Smooth muscle cell (in vitro differentiated cells): ENCODE results near the gene NEK11. TPM values are rescaled to one million over a fixed set of nuclear protein-coding genes. Genes with fewer than 3 reads are reported as not detected.

Experiments
- DNase-seq: peaks from one replicate; lab custom pipeline; 2025; ENCODE audit not compliant: unreplicated experiment; lab: John Stamatoyannopoulos, UW
- H2AFZ ChIP-seq: fragments of 200-600 bp; sonication (generic); 2 replicates; pipeline ENCODE4 v1.6.0; 2016; ENCODE audit warnings: antibody characterized with exemption, low read depth, mild to moderate bottlenecking
- H3F3A ChIP-seq: fragments of 200-600 bp; sonication (generic); 2 replicates; pipeline ENCODE4 v1.6.0; 2017; ENCODE audit warnings: antibody characterized with exemption, low read depth
- H3K27ac ChIP-seq: fragments of 200-600 bp; sonication (generic); 2 replicates; pipeline ENCODE4 v1.5.1; 2016; ENCODE audit warnings: low read depth, mild to moderate bottlenecking
- H3K27me3 ChIP-seq: fragments of 200-600 bp; sonication (generic); 2 replicates; pipeline ENCODE4 v1.6.1; 2016; ENCODE audit warnings: low read depth, mild to moderate bottlenecking
- H3K36me3 ChIP-seq: fragments of 200-600 bp; sonication (generic); 2 replicates; pipeline ENCODE4 v1.5.1; 2016; ENCODE audit warnings: low read depth
- H3K4me1 ChIP-seq: fragments of 200-600 bp; sonication (generic); 2 replicates; pipeline ENCODE4 v1.5.1; 2016; ENCODE audit warnings: low read depth
- H3K4me2 ChIP-seq: fragments of 200-600 bp; sonication (generic); 2 replicates; pipeline ENCODE4 v1.6.0; 2016; ENCODE audit warnings: mild to moderate bottlenecking
- H3K4me3 ChIP-seq: fragments of 200-600 bp; sonication (generic); 2 replicates; pipeline ENCODE4 v1.5.1; 2016; ENCODE audit warnings: mild to moderate bottlenecking
- H3K79me2 ChIP-seq: fragments of 200-600 bp; sonication (generic); 2 replicates; pipeline ENCODE4 v1.6.0; 2016; ENCODE audit warnings: low read depth, mild to moderate bottlenecking
- H3K9ac ChIP-seq: fragments of 200-600 bp; sonication (generic); 2 replicates; pipeline ENCODE4 v1.6.0; 2016; ENCODE audit warnings: low read depth
- H3K9me3 ChIP-seq: fragments of 200-600 bp; sonication (generic); replicated peaks from 2 replicates; pipeline ENCODE4 v1.5.1; 2016; ENCODE audit warnings: low read depth
- H4K20me1 ChIP-seq: fragments of 200-600 bp; sonication (generic); 2 replicates; pipeline ENCODE4 v1.6.0; 2016; ENCODE audit warnings: low read depth
- WGBS: methylation state at CpG from one replicate; pipeline ENCODE4 v1.1.7; 2016; ENCODE audit warnings: low lambda C conversion rate; 5-methylcytosine and 5-hydroxymethylcytosine counted together
- polyA plus RNA-seq: library from polyadenylated mRNA; unstranded; fragments of >200 nt; fragmentation: Nextera tagmentation; extraction: Ambion mirVana; gene quantifications from 2 replicates; pipeline ENCODE4 v1.2.1, GENCODE V29; 2016
- total RNA-seq: library from RNA; depleted of rRNA; stranded (reverse); fragments of >200 nt; gene quantifications from 2 replicates; pipeline ENCODE4 v1.2.3, GENCODE V29; 2014
- TF ChIP-seq, protein P1 (sequence below): fragments of 200-600 bp; sonication (generic); IDR thresholded peaks from 2 replicates; pipeline ENCODE4 v1.5.1; 2017; ENCODE audit warnings: borderline replicate concordance, mild to moderate bottlenecking, antibody characterized with exemption; ENCODE audit not compliant: insufficient read depth, poor library complexity, severe bottlenecking

The NEK11 gene
- total and polyA plus RNA-seq, 2 experiments from 2014 or later, result 3.0 to 3.3 TPM

DNA sequence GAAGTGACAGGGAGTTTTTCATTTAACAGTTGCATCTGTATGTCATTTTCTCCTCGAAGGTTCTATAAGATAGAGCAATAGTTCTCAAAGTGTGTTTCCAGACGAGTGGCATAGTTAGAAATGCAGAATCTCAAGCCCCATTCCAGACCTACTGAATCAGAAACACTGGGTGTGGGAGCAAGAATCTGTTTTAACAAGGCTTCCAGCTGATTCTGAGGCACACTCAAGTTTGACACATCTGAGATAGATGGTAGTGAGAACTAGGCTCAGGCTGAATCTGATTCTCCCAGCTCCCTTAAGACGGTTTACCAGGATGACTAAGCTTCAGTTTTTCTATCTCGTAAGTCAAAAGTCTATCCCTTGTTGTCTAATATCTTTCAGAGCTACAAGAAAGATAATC is 195.1 kb downstream of the NEK11 start:
- peak overlapping the region; percentile 55 for H3K4me2 ChIP-seq
- H3K9ac ChIP-seq, result no peak overlapping the region
- no peaks in the 10 kb centered on the region for H3K36me3 ChIP-seq
- H3K79me2 ChIP-seq, result no peaks in the 10 kb centered on the region
- H3K9me3 ChIP-seq, result no peaks in the 10 kb centered on the region
- TF ChIP-seq, protein P1, sequence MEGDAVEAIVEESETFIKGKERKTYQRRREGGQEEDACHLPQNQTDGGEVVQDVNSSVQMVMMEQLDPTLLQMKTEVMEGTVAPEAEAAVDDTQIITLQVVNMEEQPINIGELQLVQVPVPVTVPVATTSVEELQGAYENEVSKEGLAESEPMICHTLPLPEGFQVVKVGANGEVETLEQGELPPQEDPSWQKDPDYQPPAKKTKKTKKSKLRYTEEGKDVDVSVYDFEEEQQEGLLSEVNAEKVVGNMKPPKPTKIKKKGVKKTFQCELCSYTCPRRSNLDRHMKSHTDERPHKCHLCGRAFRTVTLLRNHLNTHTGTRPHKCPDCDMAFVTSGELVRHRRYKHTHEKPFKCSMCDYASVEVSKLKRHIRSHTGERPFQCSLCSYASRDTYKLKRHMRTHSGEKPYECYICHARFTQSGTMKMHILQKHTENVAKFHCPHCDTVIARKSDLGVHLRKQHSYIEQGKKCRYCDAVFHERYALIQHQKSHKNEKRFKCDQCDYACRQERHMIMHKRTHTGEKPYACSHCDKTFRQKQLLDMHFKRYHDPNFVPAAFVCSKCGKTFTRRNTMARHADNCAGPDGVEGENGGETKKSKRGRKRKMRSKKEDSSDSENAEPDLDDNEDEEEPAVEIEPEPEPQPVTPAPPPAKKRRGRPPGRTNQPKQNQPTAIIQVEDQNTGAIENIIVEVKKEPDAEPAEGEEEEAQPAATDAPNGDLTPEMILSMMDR, result no peak
- 2% methylated on average over 4 of the region's 4 CpGs for WGBS
- H3F3A ChIP-seq, result peaks cover 11% of the 10 kb centered on the region
- peaks cover 15% of the 10 kb centered on the region for H3K4me1 ChIP-seq
- DNase-seq, result no peak
- peak overlapping the region; percentile 76 for H3K27ac ChIP-seq
- H4K20me1 ChIP-seq, result no peaks in the 10 kb centered on the region
- H2AFZ ChIP-seq, result no peak overlapping the region
- H3K27me3 ChIP-seq, result no peaks in the 10 kb centered on the region
- H3K4me3 ChIP-seq, result no peak overlapping the region

DNA sequence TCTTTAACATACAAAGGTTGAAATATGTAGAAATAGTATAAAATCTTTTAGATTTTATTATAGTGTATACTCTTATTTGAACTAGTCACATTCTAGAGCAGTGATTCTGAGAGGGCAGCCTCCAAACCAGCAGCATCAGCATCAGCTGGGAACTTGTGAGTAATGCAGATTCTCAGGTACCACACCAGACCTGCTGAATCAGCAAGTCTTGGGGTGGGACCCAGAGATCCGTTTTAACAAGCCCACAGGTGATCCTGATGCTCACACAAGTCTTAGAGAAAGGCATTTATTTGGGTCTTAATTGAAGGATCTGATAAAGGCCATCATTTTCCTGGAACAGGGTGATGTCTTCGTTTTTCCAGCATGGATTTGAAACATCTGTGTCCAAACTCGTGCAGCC is 195.9 kb downstream of the NEK11 start:
- no peak overlapping the region for H3K4me3 ChIP-seq
- TF ChIP-seq, protein P1, result no peak

DNA sequence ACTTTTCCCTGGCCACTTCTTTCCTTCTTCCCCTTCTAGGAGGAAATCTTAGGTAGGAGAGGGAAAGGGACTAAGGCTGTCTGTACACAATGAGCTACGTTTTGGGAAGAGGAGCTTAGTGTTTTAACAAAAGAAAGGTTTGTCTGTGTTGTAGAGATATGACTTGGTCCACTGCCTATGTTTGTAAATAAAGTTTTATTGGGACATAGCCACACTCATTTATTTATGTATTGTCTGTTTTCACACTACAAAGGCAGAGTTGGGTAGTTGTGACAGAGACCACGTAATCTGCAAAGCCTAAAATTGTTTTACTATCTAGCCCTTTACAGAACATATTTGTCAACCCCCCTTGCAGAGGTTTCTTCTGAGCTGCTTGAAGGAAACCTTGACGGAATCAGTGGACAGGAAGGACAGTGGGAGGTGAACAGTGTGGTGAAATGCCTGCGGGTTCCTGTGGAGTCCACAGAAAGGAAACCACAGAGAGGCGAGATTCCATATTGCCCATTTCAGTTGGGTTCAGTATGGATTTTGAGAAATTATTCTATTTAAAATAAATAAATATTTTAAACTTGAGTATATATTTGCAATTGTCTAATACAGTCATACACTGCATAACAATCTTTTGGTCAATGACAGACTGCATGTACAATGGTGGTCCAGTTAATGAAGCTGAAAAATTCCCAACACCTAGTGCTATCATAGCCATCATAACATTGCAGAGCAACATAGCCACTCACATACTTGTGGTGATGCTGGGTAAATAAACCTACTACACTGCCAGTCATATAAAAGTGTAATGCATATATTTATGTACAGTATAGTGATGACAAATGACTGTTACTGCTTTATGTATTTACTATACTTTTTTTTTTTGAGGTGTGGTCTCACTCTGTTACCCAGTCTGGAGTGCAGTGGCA is 197.0 kb downstream of the NEK11 start:
- Histone ChIP-seq H3K4me3 (no peak overlapping the region), H3F3A (peaks cover 11% of the 10 kb centered on the region), H3K9ac (no peak overlapping the region), H3K27me3 (no peaks in the 10 kb centered on the region), H3K4me2 (no peak overlapping the region), H3K36me3 (no peaks in the 10 kb centered on the region), H4K20me1 (no peaks in the 10 kb centered on the region), H3K4me1 (no peaks in the 10 kb centered on the region), H3K9me3 (no peaks in the 10 kb centered on the region), H2AFZ (no peak overlapping the region), H3K79me2 (no peaks in the 10 kb centered on the region), H3K27ac (no peak overlapping the region)
- 79% methylated on average over 5 of the region's 5 CpGs for WGBS
- no peak for DNase-seq
- TF ChIP-seq, protein P1, result no peak

More for the DNA sequence above, 195.9 kb downstream of the NEK11 start:
- H3F3A ChIP-seq, result peaks cover 11% of the 10 kb centered on the region
- H3K36me3 ChIP-seq, result no peaks in the 10 kb centered on the region
- H3K27me3 ChIP-seq, result no peaks in the 10 kb centered on the region
- no peak overlapping the region for H2AFZ ChIP-seq
- no peak overlapping the region for H3K9ac ChIP-seq
- no peaks in the 10 kb centered on the region for H4K20me1 ChIP-seq
- no peaks in the 10 kb centered on the region for H3K9me3 ChIP-seq
- no peak overlapping the region for H3K27ac ChIP-seq
- H3K4me2 ChIP-seq, result no peak overlapping the region
- DNase-seq, result no peak
- H3K4me1 ChIP-seq, result peaks cover 9% of the 10 kb centered on the region
- 66% methylated on average over 3 of the region's 3 CpGs for WGBS
- no peaks in the 10 kb centered on the region for H3K79me2 ChIP-seq
